ENCODE results near the gene SDK1.
"Not testable (repeated sequence)": the region's sequence is repeated elsewhere in the genome, so short reads cannot be mapped to it uniquely, and the experiment has no call there.

SDK1 gene

DNA sequence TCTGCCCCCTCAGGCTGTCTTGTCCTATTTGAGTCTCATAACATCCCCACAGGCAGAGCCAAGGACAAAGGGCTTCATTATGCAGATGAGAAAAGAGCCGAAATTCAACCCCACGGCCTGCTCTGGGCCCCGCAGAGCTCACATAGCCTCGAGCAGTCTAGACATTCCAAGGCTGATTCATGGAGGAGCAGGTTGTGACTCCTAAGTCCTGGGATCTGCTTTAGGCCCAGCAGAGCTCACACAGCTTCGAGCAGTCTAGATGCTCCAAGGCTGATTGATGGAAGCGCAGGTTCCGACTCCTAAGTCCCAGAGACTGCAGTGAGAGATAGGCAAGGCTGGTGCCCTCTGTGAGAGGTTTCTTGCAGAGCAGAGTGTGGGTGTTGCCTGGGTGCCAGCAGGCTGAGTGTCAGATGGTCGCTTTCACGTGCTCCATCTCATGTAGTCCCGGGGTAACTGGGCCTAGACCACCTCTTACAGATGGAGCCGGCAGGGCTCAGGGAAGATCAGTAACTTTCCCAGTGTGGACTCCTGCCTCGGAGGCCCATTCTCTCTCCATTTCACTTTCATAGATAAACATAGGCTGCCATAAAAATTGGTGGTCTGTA, 944.9 kb downstream of the SDK1 start:
- DNase-seq, result no peak

DNA sequence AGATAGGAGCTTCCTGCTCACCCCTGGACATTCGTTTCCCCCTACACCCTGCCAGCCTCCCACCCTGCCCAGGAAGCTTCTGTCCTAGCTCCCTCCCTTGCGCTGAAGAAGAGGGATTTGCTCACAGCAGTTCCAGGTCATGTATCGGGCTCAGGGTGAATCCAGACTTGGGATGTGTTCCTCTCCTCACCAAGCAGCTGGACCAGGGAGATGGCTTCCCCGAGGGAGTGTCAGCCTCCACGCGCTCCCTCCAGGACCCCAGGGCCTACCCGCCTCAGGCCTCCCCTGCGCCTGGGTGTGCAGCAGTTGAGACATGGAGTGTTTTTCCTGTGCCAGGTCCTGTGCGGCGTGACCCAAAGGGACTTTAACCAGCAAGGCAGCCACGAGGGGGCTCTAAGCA, 945.5 kb downstream of the SDK1 start:
- DNase-seq, result no peak

- DNase-seq, result no peak
Measured at GRCh38 chr7:4247106-4247876, 946.2 kb downstream of the SDK1 start.

DNA sequence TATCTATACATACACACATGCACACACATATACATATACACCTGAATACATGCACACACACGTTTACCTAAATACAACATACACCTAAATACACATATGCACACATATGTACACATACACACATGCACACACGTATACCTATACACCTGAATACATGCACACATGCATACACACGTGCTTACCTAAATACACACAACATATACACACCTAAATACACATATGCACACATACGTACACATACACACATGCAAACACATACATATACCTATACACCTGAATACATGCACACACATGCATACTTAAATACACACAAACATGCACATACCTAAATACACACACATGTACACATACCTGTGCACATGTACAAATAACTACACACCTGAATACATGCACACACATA, 947.2 kb downstream of the SDK1 start:
- no peak for DNase-seq

- no peak for DNase-seq
Measured at GRCh38 chr7:4249241-4249640, 948.2 kb downstream of the SDK1 start.

GRCh38 chr7:4255336-4255735, 954.3 kb downstream of the SDK1 start:
- DNase-seq, result no peak

- DNase-seq, result no peak
Measured at GRCh38 chr7:4256286-4256685, 955.2 kb downstream of the SDK1 start.

DNA sequence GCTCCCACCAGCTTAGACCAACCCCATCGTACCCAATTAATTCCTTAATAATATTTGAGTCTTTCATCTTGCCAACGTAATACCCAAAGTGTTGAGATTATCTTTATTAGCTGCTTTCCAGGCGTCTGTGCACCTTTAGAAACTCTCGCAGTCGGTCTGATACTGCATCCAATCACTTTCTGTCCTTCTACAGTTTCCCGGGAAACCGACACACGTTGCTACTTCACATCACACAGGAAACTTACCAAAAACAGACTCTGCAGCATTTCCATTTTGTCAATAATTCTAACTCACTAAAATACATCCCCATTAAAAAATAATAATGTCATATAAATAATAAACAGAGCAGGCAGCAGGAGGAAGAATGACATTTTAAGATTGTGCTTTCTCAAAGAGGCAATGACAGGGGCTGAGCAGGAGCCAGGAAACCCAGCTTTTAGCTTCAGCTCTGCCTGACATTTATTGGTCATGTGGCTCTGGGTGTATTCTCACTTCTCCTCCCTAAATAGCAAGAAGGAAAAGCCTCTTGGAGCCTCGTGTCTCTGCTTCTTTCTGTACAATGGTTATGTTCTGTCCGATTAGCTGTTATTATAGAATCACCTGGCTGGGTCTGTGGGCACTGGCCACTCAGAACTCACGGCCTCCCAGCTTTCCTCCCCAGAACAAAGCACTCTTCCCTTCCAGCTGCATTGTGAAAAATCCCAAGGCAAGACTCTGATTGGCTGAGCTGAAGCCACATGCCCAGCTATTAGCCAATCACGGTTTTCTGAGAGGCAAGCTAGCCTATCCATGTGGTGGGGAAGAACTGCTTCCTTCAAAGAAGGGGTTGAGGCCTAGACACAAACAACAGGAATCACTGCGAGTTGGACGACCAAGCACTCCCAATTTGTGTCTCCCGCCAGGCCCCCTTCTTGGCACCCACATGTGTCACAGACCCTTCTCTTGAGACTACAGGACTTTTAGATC, 956.4 kb downstream of the SDK1 start:
- no peak for DNase-seq

- not testable (repeated sequence) for DNase-seq
Measured at GRCh38 chr7:4260116-4260515, 959.1 kb downstream of the SDK1 start.

GRCh38 chr7:4260867-4261600, 960.0 kb downstream of the SDK1 start:
- no peak for DNase-seq

GRCh38 chr7:4261601-4261960, 960.5 kb downstream of the SDK1 start:
- DNase-seq, result no peak

DNA sequence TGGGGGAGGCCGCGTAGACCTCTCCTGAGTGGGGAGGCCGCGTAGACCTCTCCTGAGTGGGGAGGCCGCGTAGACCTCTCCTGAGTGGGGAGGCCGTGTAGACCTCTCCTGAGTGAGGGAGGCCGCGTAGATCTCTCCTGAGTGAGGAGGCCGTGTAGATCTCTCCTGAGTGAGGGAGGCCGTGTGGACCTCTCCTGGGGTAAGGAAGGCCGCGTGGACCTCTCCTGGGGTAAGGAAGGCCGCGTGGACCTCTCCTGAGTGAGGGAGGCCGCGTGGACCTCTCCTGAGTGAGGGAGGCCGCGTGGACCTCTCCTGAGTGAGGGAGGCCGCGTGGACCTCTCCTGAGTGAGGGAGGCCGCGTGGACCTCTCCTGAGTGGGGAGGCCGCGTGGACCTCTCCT, 963.2 kb downstream of the SDK1 start:
- DNase-seq, result not testable (repeated sequence)

DNA sequence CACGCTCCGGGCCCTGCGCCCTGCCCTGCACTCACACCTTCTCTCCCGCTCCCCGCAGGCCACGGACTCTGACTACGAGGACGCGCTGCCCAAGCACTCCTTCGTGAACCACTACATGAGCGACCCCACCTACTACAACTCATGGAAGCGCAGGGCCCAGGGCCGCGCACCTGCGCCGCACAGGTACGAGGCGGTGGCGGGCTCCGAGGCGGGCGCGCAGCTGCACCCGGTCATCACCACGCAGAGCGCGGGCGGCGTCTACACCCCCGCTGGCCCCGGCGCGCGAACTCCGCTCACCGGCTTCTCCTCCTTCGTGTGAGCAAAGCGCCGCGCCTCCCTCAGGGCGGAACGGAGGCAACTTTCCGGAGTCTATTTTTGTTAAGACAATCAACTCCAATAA, 964.0 kb downstream of the SDK1 start:
- DNase-seq, result no peak

DNA sequence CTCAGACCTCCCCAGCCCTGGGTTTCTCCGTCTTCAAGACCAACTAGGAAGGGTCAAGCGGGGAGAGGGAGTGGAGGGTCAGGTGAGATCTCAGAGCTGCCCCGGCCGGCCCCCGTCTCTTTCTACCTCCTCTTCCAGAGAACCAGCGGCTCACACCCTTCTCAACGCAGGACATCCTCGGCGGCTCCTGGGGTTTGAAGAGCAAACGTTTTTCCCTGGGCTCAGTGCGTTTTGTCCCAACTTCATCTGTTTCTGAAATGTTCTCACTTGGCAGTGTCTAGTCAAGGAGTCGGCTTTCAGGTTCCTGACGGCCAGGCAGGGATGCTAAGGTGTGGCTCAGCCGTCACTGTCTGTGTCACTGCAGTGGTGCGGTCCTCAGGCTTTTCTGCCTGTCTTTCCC, 964.6 kb downstream of the SDK1 start:
- DNase-seq, result no peak

DNA sequence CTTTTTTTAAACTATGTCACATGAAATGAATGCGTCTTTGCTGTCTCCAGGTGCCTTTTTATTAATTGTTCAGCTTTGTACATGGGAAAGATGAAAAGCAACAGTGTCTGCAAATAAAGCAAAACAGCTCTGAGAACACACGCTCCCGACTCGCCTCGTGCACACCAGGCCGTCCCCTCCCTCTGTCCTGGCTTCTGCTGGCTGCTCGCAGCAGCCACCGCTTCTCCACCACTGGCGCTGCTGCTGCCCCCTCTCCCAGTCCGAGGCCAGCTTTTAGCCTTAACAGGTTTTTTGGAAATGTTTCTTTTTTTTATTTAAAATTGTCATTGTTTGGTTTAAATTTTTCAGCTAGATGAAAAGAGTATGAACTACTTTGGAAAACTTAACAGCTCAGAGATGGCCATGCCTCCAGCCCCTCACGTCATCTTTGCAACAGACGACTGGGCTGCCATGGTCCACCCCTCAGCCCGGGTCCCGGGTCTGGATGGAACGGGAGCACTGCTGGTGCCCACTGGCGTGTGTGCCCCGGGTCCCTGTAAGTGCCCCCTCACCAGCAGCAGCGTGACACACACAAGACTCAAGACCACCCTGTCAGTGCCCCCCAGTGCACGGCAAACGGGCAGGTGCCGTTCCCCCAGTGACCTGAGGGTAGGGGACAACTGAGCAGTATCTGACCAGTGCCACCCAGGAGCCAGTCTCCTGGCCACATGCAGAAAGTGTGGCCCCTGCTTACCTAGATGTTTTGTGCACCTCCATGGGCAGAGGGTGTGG, 965.4 kb downstream of the SDK1 start:
- DNase-seq, result no peak

DNA sequence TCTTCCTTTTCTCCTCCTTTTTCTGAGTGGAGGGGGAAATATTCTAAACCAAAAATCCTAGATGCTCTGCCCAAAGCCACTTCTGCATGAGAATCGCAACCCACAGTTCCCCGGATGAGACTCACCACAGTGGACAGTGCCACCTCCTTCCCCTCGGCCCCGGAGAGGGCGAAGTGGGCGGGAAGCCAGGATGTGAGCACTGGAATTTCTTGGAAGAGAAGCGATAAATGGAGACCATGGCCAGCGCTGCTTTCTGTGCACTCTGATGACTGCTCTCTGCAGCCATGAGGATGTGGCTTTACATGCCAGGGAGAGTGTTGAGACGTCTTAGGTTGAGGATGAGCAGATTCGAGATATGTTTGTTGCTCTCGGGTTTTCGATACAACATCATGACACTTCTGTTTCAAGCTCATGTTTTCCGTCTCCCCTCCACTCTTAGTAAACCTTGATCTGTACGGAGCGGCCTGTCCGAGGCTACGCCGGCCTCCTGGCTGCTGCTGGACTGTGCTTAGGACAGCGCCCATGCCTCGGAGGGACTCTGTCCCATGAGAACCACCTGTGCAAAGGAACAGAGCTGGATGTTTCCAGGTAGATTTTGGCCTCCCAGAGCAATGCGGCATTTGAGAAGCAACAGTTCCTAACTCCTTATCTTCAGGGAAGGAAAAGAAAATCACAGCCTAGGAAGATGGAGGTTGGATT, 966.4 kb downstream of the SDK1 start:
- no peak for DNase-seq

GRCh38 chr7:4268040-4268965, 967.3 kb downstream of the SDK1 start:
- DNase-seq, result no peak

- DNase-seq, result no peak
Measured at GRCh38 chr7:4269086-4269485, 968.0 kb downstream of the SDK1 start.

DNA sequence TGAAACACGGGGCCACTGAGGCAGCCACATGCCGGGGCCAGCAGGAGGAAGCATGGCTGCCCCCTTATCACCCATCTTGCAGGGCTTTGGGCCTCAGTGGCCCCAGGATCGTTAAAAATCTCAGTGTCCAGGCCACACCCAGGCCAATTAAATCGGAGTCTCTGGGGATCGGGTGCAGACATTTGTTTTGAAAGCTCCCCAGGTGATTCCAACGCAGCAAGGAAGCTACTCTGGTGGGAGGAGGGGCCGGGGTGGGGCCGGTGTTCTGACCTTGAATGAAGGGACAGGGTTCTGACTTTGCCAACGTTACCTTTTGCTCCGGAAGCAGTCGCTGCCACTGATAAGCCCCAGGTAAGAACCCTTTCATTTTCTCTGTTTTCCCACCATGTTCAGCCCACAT, 968.7 kb downstream of the SDK1 start:
- DNase-seq, result no peak

DNA sequence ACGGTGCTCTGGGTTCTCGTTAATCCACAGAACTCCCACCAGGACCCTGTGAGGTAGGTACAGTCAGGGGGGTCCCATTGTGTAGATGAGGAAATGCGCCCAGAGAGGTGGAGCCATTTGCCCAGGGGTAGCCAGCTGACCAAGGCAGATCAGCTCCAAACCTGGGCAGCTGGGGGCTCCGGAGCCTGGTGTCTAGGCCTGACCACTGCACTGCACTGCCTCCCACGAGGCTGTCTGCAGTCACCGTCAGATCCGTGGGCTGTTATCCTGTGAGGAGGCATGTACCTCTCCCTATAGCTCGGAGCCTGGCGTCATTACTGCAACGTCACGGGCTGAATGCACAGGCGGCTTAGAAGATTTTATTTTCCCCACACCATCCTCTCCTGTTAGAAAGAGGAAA, 969.2 kb downstream of the SDK1 start:
- DNase-seq, result no peak

Data from CD4-positive, alpha-beta T cell treated with Interleukin-17A for 1 hour (primary cell).